ENCODE results near the gene CNOT2. TPM values are rescaled to one million over a fixed set of nuclear protein-coding genes. Genes with fewer than 3 reads are reported as not detected.

The CNOT2 gene
- total RNA-seq, 2 experiments from 2014 or later, result 67.9 to 69.0 TPM

- Mint-ChIP-seq H3K27me3 (peaks cover 9% of the 10 kb centered on the region), H3K36me3 (ENCODE audit: low read depth) (no peaks in the 10 kb centered on the region), H3K4me3 (peak within 1 kb of the TSS; percentile 95), H3K9me3 (no peaks in the 10 kb centered on the region), H3K27ac (peak within 1 kb of the TSS; percentile 59), H3K4me1 (ENCODE audit: low read depth) (peaks cover 15% of the 10 kb centered on the region)
- TF ChIP-seq CTCF (IDR thresholded peaks at IDR 0.05), result no peak
- ATAC-seq (peak; percentile 88), DNase-seq (peak; percentile 79)
- CTCF ChIA-PET, result no interaction called here
- POLR2A ChIA-PET, result interaction anchor here (0.7 to 1.7 kb wide), 4 partner anchors 9 to 122 kb away, joined by 3 to 5 read pairs (median 4); partner anchors contain the start of gene CNOT2
- intact Hi-C loops (cut with micrococcal nuclease), result loop anchor here (5.0 kb wide), 1 partner anchor 124 kb away; the partner anchor contains the start of gene CNOT2
Measured at GRCh38 chr12:70365648-70366518, 122.7 kb downstream of the CNOT2 start, which contains the start of gene KCNMB4. Gene KCNMB4, plus strand, starts transcription at chr12:70366290. Its CDS starts 445 bp downstream, at chr12:70366735.

DNA sequence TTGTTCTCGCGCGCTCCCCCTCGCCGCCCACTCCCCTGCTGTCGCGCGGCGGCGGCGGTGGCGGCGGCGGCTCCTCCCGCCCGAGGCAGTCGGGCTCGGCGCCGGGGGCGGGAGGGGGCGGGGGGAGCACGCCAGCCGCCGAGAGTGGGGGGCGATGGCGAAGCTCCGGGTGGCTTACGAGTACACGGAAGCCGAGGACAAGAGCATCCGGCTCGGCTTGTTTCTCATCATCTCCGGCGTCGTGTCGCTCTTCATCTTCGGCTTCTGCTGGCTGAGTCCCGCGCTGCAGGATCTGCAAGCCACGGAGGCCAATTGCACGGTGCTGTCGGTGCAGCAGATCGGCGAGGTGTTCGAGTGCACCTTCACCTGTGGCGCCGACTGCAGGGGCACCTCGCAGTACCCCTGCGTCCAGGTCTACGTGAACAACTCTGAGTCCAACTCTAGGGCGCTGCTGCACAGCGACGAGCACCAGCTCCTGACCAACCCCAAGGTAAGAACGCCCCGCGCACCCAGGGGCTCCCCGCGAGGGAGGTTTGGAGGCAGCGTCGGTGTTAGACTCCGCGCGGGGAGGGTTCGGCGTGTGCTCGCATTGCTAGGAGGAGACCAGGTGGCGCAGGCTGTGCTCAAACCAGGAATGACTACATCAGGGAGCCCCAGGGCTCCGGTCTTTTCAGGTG, 123.5 kb downstream of the CNOT2 start:
- intact Hi-C loops (cut with micrococcal nuclease), result loop anchor here (5.0 kb wide), 1 partner anchor 124 kb away; the partner anchor contains the start of gene CNOT2
- no peaks in the 10 kb centered on the region for H3K36me3 Mint-ChIP-seq (ENCODE audit: low read depth)
- peaks cover 9% of the 10 kb centered on the region for H3K27me3 Mint-ChIP-seq
- H3K4me3 Mint-ChIP-seq, result peak overlapping the region; percentile 95
- peak; percentile 71 for DNase-seq
- TF ChIP-seq CTCF (IDR thresholded peaks at IDR 0.05), result no peak
- peak; percentile 64 for ATAC-seq
- H3K27ac Mint-ChIP-seq, result peak overlapping the region; percentile 59
- CTCF ChIA-PET, result interaction anchor here (1.0 kb wide), 1 partner anchor 10 kb away, joined by 3 read pairs; no protein-coding TSS in a partner anchor
- POLR2A ChIA-PET, result interaction anchor here (1.0 to 1.7 kb wide), 2 partner anchors 9 kb away, joined by 4 to 5 read pairs; no protein-coding TSS in a partner anchor
- peaks cover 15% of the 10 kb centered on the region for H3K4me1 Mint-ChIP-seq (ENCODE audit: low read depth)
- H3K9me3 Mint-ChIP-seq, result no peaks in the 10 kb centered on the region

GRCh38 chr12:70367258-70368141, 124.3 kb downstream of the CNOT2 start:
- no peak for DNase-seq
- Mint-ChIP-seq H3K36me3 (ENCODE audit: low read depth) (no peaks in the 10 kb centered on the region), H3K4me1 (ENCODE audit: low read depth) (peaks cover 15% of the 10 kb centered on the region), H3K4me3 (peak overlapping the region; percentile 95), H3K9me3 (no peaks in the 10 kb centered on the region), H3K27ac (peak overlapping the region; percentile 59), H3K27me3 (peaks cover 9% of the 10 kb centered on the region)
- TF ChIP-seq CTCF (IDR thresholded peaks at IDR 0.05), result no peak
- ATAC-seq, result no peak
- intact Hi-C loops (cut with micrococcal nuclease), result loop anchor here (5.0 kb wide), 1 partner anchor 125 kb away; the partner anchor contains the start of gene CNOT2
- ChIA-PET POLR2A (no interaction called here), CTCF (interaction anchor here (1.0 kb wide), 1 partner anchor 9 kb away, joined by 3 read pairs; no protein-coding TSS in a partner anchor)

DNA sequence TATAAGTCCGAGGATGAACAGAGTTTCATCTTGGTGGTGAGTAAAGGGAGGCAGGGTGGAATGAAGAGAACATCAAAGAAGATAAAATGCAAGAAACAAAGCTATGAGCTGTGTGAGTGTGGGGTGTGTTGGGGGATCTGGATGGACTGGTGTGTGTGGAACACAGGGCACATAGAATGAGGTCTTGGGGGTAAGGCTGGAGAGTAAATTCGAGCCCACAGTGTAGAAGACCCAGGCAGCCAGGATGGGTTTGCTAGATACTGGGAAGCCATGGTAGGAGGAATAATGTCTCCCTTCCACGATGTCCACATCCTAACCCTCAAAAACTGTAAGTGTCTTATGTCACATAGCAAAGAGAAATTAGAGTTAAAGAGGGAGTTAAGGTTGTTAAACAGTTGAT, 129.6 kb downstream of the CNOT2 start:
- intact Hi-C loops (cut with micrococcal nuclease), result no loop called here
- no peak for ATAC-seq
- ChIA-PET CTCF (no interaction called here), POLR2A (no interaction called here)
- H3K36me3 Mint-ChIP-seq (ENCODE audit: low read depth), result no peaks in the 10 kb centered on the region
- peaks cover under 1% of the 10 kb centered on the region for H3K4me1 Mint-ChIP-seq (ENCODE audit: low read depth)
- no peaks in the 10 kb centered on the region for H3K9me3 Mint-ChIP-seq
- no peak overlapping the region for H3K27ac Mint-ChIP-seq
- no peak overlapping the region for H3K4me3 Mint-ChIP-seq
- no peaks in the 10 kb centered on the region for H3K27me3 Mint-ChIP-seq
- TF ChIP-seq CTCF (IDR thresholded peaks at IDR 0.05), result no peak
- no peak for DNase-seq

Measured in activated CD8-positive, alpha-beta T cell treated with anti-CD3 and anti-CD28 coated beads for 36 hours (primary cell).